H9 (cell line): ENCODE results near the gene CYP26A1. TPM values are rescaled to one million over a fixed set of nuclear protein-coding genes. Genes with fewer than 3 reads are reported as not detected.

Source experiments
- DNase-seq: peaks from one replicate; pipeline ENCODE4 v3.0.0-alpha.2; 2017
- H2AFZ ChIP-seq: one replicate; pipeline ENCODE4 v1.6.1; 2013; ENCODE audit warnings: mild to moderate bottlenecking, low read length, control low read depth, moderate library complexity
- H2AK5ac ChIP-seq: 2 replicates; pipeline ENCODE4 v1.6.1; 2013; ENCODE audit warnings: low read length, control low read depth, mixed read lengths; ENCODE audit not compliant: insufficient read length
- H2BK120ac ChIP-seq: one replicate; pipeline ENCODE4 v1.6.1; 2013; ENCODE audit warnings: low read depth, mild to moderate bottlenecking, low read length, control low read depth, inconsistent platforms; ENCODE audit not compliant: poor library complexity, severe bottlenecking
- H2BK12ac ChIP-seq: 2 replicates; pipeline ENCODE4 v1.6.1; 2013; ENCODE audit warnings: low read length, control low read depth, mixed read lengths, low read depth; ENCODE audit not compliant: insufficient read length
- H2BK15ac ChIP-seq: 2 replicates; pipeline ENCODE4 v1.6.1; 2013; ENCODE audit warnings: low read depth, low read length, control low read depth
- H2BK20ac ChIP-seq: one replicate; pipeline ENCODE4 v1.6.1; 2013; ENCODE audit warnings: low read depth, mild to moderate bottlenecking, low read length, control low read depth, inconsistent platforms; ENCODE audit not compliant: poor library complexity, severe bottlenecking
- H2BK5ac ChIP-seq: 2 replicates; pipeline ENCODE4 v1.6.1; 2013; ENCODE audit warnings: low read length, control low read depth, mixed read lengths; ENCODE audit not compliant: insufficient read length
- H3K14ac ChIP-seq: 2 replicates; pipeline ENCODE4 v1.6.1; 2013; ENCODE audit warnings: low read length, control low read depth; ENCODE audit not compliant: insufficient read depth
- H3K18ac ChIP-seq: 2 replicates; pipeline ENCODE4 v1.6.1; 2013; ENCODE audit warnings: low read depth, mild to moderate bottlenecking, mixed read lengths, low read length, control low read depth; ENCODE audit not compliant: insufficient read length
- H3K23ac ChIP-seq: 2 replicates; pipeline ENCODE4 v1.6.1; 2013; ENCODE audit warnings: low read length, control low read depth, mixed read lengths, low read depth; ENCODE audit not compliant: insufficient read length
- H3K23me2 ChIP-seq: 2 replicates; pipeline ENCODE4 v1.6.1; 2013; ENCODE audit warnings: low read depth, mild to moderate bottlenecking, mixed read lengths, low read length, control low read depth; ENCODE audit not compliant: insufficient read length, poor library complexity, severe bottlenecking
- H3K27ac ChIP-seq: 2 replicates; pipeline ENCODE4 v1.5.1; 2013; ENCODE audit warnings: low read length, control low read depth, mixed read lengths, low read depth; ENCODE audit not compliant: insufficient read length
- H3K27me3 ChIP-seq: 2 replicates; pipeline ENCODE4 v1.6.1; 2013; ENCODE audit warnings: low read length, control low read depth, inconsistent platforms; ENCODE audit not compliant: insufficient read depth
- H3K4ac ChIP-seq: 2 replicates; pipeline ENCODE4 v1.6.1; 2013; ENCODE audit warnings: low read depth, mild to moderate bottlenecking, control low read depth, inconsistent platforms, low read length, moderate library complexity
- H3K4me1 ChIP-seq: 2 replicates; pipeline ENCODE4 v1.6.1; 2013; ENCODE audit warnings: low read length, control low read depth, inconsistent platforms; ENCODE audit not compliant: insufficient read depth
- H3K4me2 ChIP-seq: 2 replicates; pipeline ENCODE4 v1.6.1; 2013; ENCODE audit warnings: low read length, control low read depth, mixed read lengths; ENCODE audit not compliant: insufficient read length, insufficient read depth
- H3K56ac ChIP-seq: 2 replicates; pipeline ENCODE4 v1.6.1; 2013; ENCODE audit warnings: low read depth, mild to moderate bottlenecking, mixed read lengths, low read length, control low read depth; ENCODE audit not compliant: insufficient read length
- H3K79me1 ChIP-seq: 2 replicates; pipeline ENCODE4 v1.6.1; 2013; ENCODE audit warnings: low read depth, mild to moderate bottlenecking, moderate library complexity, low read length, control low read depth, inconsistent platforms; ENCODE audit not compliant: insufficient read depth, poor library complexity, severe bottlenecking
- H3K79me2 ChIP-seq: 2 replicates; pipeline ENCODE4 v1.6.1; 2013; ENCODE audit warnings: low read length, control low read depth, inconsistent platforms; ENCODE audit not compliant: insufficient read depth
- H3K9ac ChIP-seq: 2 replicates; pipeline ENCODE4 v1.6.1; 2013; ENCODE audit warnings: low read length, control low read depth, mixed read lengths; ENCODE audit not compliant: insufficient read length; ENCODE audit errors: extremely low read depth
- H3K9me3 ChIP-seq: one replicate; pipeline ENCODE4 v1.6.1; 2013; ENCODE audit warnings: low read depth, low read length, inconsistent platforms; ENCODE audit not compliant: control insufficient read depth
- H3T11ph ChIP-seq: one replicate; pipeline ENCODE4 v1.6.1; 2013; ENCODE audit warnings: mild to moderate bottlenecking, low read length, control low read depth, inconsistent platforms
- H4K20me1 ChIP-seq: one replicate; pipeline ENCODE4 v1.6.1; 2013; ENCODE audit not compliant: control insufficient read depth, insufficient read length, insufficient read depth
- H4K5ac ChIP-seq: 2 replicates; pipeline ENCODE4 v1.6.1; 2013; ENCODE audit warnings: low read depth, mild to moderate bottlenecking, mixed read lengths, low read length, control low read depth; ENCODE audit not compliant: insufficient read length
- H4K8ac ChIP-seq: replicated peaks from 2 replicates; pipeline ENCODE4 v1.6.1; 2013; ENCODE audit warnings: low read length, control low read depth, mixed read lengths, low read depth; ENCODE audit not compliant: insufficient read length
- H4K91ac ChIP-seq: 2 replicates; pipeline ENCODE4 v1.6.1; 2013; ENCODE audit warnings: low read depth, mild to moderate bottlenecking, moderate library complexity, mixed read lengths, low read length, control low read depth; ENCODE audit not compliant: insufficient read length
- H3K27ac Mint-ChIP-seq, 3 experiments: 2 replicates in 2 of 3; 3 replicates in 1 of 3; pipeline ENCODE4 v1.8.0; 2020 to 2021; ENCODE audit warnings: mixed read lengths in 3 of 3, mild to moderate bottlenecking in 1 of 3, moderate library complexity in 1 of 3
- H3K27me3 Mint-ChIP-seq: 2 replicates; pipeline ENCODE4 v1.8.0; 2021; ENCODE audit warnings: low read depth, mild to moderate bottlenecking, moderate library complexity, mixed read lengths
- H3K36me3 Mint-ChIP-seq, 3 experiments: 2 replicates in 2 of 3; 3 replicates in 1 of 3; pipeline ENCODE4 v1.8.0; 2020 to 2021; ENCODE audit warnings: low read depth in 3 of 3, mixed read lengths in 3 of 3; ENCODE audit not compliant: insufficient read depth in 1 of 3
- H3K4me1 Mint-ChIP-seq, 2 experiments: 2 replicates each; pipeline ENCODE4 v1.8.0; 2020; ENCODE audit warnings: mixed read lengths in 2 of 2
- H3K4me3 Mint-ChIP-seq, 2 experiments: 2 replicates in 1 of 2; 3 replicates in 1 of 2; pipeline ENCODE4 v1.8.0; 2020 to 2021; ENCODE audit warnings: mild to moderate bottlenecking in 2 of 2, mixed read lengths in 2 of 2, moderate library complexity in 1 of 2
- H3K9me3 Mint-ChIP-seq, 2 experiments: 2 replicates in 1 of 2; 3 replicates in 1 of 2; pipeline ENCODE4 v1.8.0; 2020; ENCODE audit warnings: mild to moderate bottlenecking in 2 of 2, mixed read lengths in 2 of 2, moderate library complexity in 1 of 2
- WGBS: extraction: QIAGEN DNeasy Blood & Tissue Kit; methylation state at CpG from one replicate; pipeline ENCODE4 v1.1.7; 2013; ENCODE audit warnings: missing lambda C conversion rate, low lambda C conversion rate, mixed read lengths; ENCODE audit not compliant: insufficient read length; ENCODE audit errors: extremely low coverage; 5-methylcytosine and 5-hydroxymethylcytosine counted together
- total RNA-seq: library from RNA; stranded (reverse); gene quantifications from 2 replicates; pipeline ENCODE4 v1.2.1, GENCODE V29; 2021
- TF ChIP-seq, protein P1 (sequence below): fragments of 200-600 bp; sonication (generic); conservative IDR thresholded peaks from 3 replicates; pipeline ENCODE4 v1.8.0; 2021; ENCODE audit warnings: antibody characterized with exemption, mild to moderate bottlenecking

Gene CYP26A1
- total RNA-seq, 1 experiment from 2014 or later: 72.1 TPM

DNA sequence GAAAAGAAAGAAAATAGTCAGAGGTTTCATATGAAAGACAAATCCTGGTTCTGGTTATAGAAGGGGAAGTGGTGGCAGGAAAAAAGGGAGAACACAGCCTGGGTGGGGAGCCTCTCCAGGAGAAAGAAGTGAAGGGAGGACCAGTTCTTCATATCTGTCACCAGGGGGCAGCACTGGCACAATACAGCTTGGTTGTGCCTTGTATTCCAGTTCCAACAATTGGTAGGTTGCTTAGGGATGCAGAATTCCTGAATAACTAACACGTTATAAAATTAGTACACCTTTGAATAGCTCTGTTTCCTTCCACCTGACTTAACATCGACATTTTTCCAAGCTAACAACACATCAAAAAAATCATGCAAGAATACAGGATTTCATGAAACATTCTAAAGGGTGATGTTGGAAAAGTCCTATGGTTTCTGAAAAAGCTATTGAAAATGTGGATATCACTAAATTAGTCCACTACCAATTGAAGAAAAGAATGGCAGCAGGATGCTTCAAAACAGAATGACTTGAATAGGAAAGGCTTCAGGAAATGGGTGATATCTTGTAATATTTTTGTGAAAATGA lies 52.9 kb downstream of the CYP26A1 start:
- Histone ChIP-seq H4K91ac (no peak overlapping the region), H3K23me2 (no peaks in the 10 kb centered on the region), H3K27me3 (no peaks in the 10 kb centered on the region), H3T11ph (no peak overlapping the region), H3K79me1 (no peaks in the 10 kb centered on the region), H3K4ac (no peak overlapping the region), H3K79me2 (no peaks in the 10 kb centered on the region), H2BK5ac (no peak overlapping the region), H2AK5ac (no peak overlapping the region), H3K9ac (no peak overlapping the region), H2BK15ac (no peak overlapping the region), H3K27ac (no peak overlapping the region), H3K23ac (no peak overlapping the region), H2AFZ (no peak overlapping the region), H2BK20ac (no peak overlapping the region), H3K14ac (no peak overlapping the region), H2BK120ac (no peak overlapping the region), H3K4me2 (no peak overlapping the region), H4K8ac (no peak overlapping the region), H3K56ac (no peak overlapping the region), H3K4me1 (no peaks in the 10 kb centered on the region), H3K18ac (no peak overlapping the region), H4K20me1 (no peaks in the 10 kb centered on the region), H2BK12ac (no peak overlapping the region), H3K9me3 (no peaks in the 10 kb centered on the region), H4K5ac (no peak overlapping the region)
- DNase-seq: no peak
- 0 out of 4 replicates have a peak, but pooled peaks cover 0 to 2% of the 10 kb centered on the region in 2 experiments for H3K4me1 Mint-ChIP-seq
- H3K4me3 Mint-ChIP-seq: no peak overlapping the region
- TF ChIP-seq, protein P1, sequence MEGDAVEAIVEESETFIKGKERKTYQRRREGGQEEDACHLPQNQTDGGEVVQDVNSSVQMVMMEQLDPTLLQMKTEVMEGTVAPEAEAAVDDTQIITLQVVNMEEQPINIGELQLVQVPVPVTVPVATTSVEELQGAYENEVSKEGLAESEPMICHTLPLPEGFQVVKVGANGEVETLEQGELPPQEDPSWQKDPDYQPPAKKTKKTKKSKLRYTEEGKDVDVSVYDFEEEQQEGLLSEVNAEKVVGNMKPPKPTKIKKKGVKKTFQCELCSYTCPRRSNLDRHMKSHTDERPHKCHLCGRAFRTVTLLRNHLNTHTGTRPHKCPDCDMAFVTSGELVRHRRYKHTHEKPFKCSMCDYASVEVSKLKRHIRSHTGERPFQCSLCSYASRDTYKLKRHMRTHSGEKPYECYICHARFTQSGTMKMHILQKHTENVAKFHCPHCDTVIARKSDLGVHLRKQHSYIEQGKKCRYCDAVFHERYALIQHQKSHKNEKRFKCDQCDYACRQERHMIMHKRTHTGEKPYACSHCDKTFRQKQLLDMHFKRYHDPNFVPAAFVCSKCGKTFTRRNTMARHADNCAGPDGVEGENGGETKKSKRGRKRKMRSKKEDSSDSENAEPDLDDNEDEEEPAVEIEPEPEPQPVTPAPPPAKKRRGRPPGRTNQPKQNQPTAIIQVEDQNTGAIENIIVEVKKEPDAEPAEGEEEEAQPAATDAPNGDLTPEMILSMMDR: peak; percentile 76
- H3K27me3 Mint-ChIP-seq: peaks cover 3% of the 10 kb centered on the region
- peaks cover 35 to 40% of the 10 kb centered on the region in 2 experiments for H3K9me3 Mint-ChIP-seq
- H3K27ac Mint-ChIP-seq: no peak overlapping the region
- peaks cover 34 to 42% (median 38%) of the 10 kb centered on the region in 3 experiments for H3K36me3 Mint-ChIP-seq
- WGBS: no CpG with 5 or more reads among the region's 2 CpGs

Other genes starting within 250 kb of the CYP26A1 start
- 8.3 and 9.0 TPM in 2 replicates for gene EXOC6, start 225.4 kb upstream of the CYP26A1 start, total RNA-seq
- 0.42 and 0.79 TPM in 2 replicates for gene CYP26C1, start 13.1 kb upstream of the CYP26A1 start, total RNA-seq